ENCODE data around the gene EPSTI1. TPM values are rescaled to one million over a fixed set of nuclear protein-coding genes. Genes with fewer than 3 reads are reported as not detected.

Gene EPSTI1
- 0.10 to 0.28 TPM (median 0.20 TPM) in 5 replicates for total RNA-seq (2022; extraction: Qiagen RNA extraction)

DNA sequence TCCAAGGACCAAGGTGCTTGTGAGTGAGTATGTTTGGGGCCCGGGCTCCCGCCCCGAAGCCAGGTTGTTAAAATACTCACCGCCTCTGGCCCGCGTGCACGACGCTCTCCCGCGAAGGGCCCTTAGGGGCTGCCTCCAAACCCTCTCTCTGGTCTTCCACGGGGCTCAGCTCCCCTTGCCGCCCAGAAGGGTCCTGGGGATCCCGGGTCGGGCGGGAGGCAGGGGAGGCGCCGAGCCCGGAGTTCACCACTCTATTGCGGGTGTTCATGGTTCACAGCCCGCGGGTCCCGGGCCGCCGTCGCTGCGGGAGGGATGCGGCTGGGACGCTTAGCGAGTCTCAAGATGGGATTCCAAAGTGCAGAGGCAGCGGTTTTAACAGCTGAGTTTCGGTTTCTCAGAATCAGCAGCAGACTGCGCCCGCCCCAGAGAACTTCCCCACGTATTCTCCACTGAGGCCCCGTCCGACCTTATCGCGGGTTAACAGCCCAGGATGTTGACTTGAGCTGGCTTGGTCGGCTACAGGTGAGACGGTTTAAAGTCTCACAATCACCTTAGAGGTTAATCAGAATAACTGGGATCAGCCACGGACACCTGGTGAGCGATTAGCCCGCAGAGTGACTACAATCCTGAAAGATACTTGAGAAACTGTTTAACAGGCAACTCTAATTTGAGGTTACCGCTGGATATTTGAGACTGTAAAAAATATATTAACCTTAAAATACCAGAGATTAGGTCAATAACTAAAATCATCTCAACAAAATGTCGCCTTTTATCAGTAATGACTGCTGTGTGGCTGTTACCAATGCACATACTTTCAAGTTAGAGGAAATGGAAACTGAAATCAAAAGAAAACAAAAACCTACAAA is at the start of gene EPSTI1:
EPSTI1 (minus strand) TSS at position 344 of the 866 bp plus-strand sequence; CDS start at position 268, 76 bp downstream.

DNA sequence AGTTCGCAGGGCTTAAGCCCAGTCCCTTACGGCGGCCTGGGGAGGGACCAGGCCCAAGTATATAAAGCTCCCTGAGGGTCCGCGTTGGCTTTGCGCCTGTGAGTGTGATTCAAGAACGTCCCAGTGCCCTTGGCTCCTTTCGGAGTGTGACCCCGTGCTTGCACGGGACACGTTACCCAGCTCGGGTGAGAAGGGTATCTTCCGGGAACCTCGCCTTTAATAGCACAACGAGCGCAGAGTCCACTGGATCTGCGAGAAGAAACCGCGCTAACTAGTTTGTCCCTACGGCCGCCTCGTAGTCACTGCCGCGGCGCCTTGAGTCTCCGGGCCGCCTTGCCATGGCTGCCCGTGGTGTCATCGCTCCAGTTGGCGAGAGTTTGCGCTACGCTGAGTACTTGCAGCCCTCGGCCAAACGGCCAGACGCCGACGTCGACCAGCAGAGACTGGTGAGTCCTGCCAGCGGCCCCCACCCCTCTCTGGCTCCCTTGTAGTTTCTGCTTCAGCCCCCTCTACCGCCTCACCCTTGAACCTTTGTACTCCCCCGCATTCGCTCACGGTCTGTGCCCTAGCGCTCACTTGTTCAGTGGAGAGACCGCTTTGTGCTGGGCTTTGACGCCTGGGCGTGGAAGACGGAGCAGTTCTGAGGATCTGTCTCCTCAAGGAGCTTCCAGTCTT is 31.4 kb upstream of the EPSTI1 start, which contains the start of gene DNAJC15:
DNAJC15 (plus strand) TSS at position 298 of the 675 bp plus-strand sequence; CDS start at position 339, 41 bp downstream.

Other genes with a start within 250 kb of the EPSTI1 start
- not detected in 5 replicates for gene FAM216B, start 210.7 kb downstream of the EPSTI1 start, total RNA-seq (2022; extraction: Qiagen RNA extraction)
- 0.03 to 0.34 TPM (median 0.12 TPM) in 5 replicates for gene DNAJC15, start 31.3 kb upstream of the EPSTI1 start, total RNA-seq (2022; extraction: Qiagen RNA extraction)

Data from A549 treated with Mapracorat at 1 μM for 4 hours (cell line).